Measurements from ENCODE around the gene DPH6.
A peak's percentile ranks its signal among the peaks of the same experiment; 100 is the strongest.
"Not testable (repeated sequence)": the region's sequence is repeated elsewhere in the genome, so short reads cannot be mapped to it uniquely, and the experiment has no call there.

The DPH6 gene, protein sequence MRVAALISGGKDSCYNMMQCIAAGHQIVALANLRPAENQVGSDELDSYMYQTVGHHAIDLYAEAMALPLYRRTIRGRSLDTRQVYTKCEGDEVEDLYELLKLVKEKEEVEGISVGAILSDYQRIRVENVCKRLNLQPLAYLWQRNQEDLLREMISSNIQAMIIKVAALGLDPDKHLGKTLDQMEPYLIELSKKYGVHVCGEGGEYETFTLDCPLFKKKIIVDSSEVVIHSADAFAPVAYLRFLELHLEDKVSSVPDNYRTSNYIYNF

GRCh38 chr15:35545824-35546510, at the start of gene DPH6:
DPH6 (minus strand) TSS chr15:35546165; CDS start chr15:35546141, 24 bp downstream.
- Histone ChIP-seq H3K4me3 (ENCODE audit: low read length) (peak within 1 kb of the TSS; percentile 86), H3K27me3 (ENCODE audit: insufficient read depth, low read length) (no peaks in the 10 kb centered on the region), H3K9ac (ENCODE audit: low read depth, low read length) (peak within 1 kb of the TSS; percentile 85), H3K9me3 (ENCODE audit: insufficient read depth, low read depth, low read length) (no peaks in the 10 kb centered on the region), H3K27ac (ENCODE audit: low read length) (peak within 1 kb of the TSS; percentile 87), H3K36me3 (ENCODE audit: insufficient read depth, low read depth, low read length) (no peaks in the 10 kb centered on the region), H3K4me1 (ENCODE audit: insufficient read depth, low read length) (peaks cover 42% of the 10 kb centered on the region)

DNA sequence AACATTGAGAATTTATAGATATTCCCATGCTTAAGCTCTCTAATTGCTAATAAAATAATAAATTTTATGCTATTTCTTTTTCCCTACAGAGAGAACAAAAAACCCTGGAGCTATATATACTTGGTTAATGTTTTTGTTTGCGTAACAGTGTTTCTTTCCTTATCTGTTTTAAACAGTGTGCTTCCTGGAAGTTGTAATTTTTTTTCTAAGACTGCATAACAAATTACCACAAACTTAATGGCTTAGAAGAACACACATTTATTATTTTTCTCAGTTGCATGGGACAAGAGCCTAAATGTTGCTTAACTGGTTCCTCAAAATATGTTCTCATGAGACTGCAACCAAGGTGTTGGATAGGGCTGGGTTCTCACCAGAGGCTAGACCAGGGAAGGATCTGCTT, 49.7 kb upstream of the DPH6 start:
- H3K9ac ChIP-seq (ENCODE audit: low read depth, low read length) = no peak overlapping the region
- no peaks in the 10 kb centered on the region for H3K4me1 ChIP-seq (ENCODE audit: insufficient read depth, low read length)
- no peaks in the 10 kb centered on the region for H3K36me3 ChIP-seq (ENCODE audit: insufficient read depth, low read depth, low read length)
- H3K27me3 ChIP-seq (ENCODE audit: insufficient read depth, low read length) = no peaks in the 10 kb centered on the region
- H3K9me3 ChIP-seq (ENCODE audit: insufficient read depth, low read depth, low read length) = no peaks in the 10 kb centered on the region; the same call in 1 of the 2 replicates
- H3K4me3 ChIP-seq (ENCODE audit: low read length) = no peak overlapping the region
- no peak overlapping the region for H3K27ac ChIP-seq (ENCODE audit: low read length)

GRCh38 chr15:35591987-35592386, 46.0 kb upstream of the DPH6 start:
- H3K4me3 ChIP-seq (ENCODE audit: low read length); H3K4me1 ChIP-seq (ENCODE audit: insufficient read depth, low read length); H3K27ac ChIP-seq (ENCODE audit: low read length); H3K9me3 ChIP-seq (ENCODE audit: insufficient read depth, low read depth, low read length); H3K27me3 ChIP-seq (ENCODE audit: insufficient read depth, low read length); H3K9ac ChIP-seq (ENCODE audit: low read depth, low read length); H3K36me3 ChIP-seq (ENCODE audit: insufficient read depth, low read depth, low read length): not testable (repeated sequence)

DNA sequence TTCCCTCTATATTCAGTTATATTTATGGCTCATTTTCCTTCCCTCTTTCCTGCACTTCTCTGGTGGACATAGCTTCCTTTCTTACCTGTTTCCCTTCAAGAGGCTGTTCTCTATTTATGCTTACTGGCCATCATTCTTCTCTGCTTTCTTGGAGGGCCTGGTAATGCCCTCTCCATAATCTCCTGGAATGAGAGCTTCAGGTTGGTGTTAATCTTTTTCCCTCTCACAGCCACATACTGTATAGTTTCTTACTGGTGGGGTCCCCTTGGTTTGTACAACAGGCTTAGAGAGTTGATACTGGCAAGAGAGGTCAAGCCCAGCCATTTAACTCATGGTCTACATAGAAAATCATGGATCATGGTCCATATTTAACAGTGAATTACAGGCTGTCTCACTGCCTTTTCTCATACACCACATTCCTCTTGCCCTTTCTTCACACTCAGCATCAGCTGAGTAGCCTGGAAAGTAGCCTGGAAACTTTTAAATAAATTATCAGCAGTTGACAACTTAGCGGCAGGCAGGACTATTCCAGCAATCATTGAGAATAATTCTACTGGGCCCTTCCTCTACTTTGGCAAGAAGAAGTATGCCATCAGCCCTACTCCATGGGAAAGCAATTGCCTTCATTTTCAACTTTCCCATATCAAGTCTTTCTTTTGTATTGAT, 38.0 kb upstream of the DPH6 start:
- no peak overlapping the region for H3K9ac ChIP-seq (ENCODE audit: low read depth, low read length)
- H3K27me3 ChIP-seq (ENCODE audit: insufficient read depth, low read length) = no peaks in the 10 kb centered on the region
- no peaks in the 10 kb centered on the region for H3K36me3 ChIP-seq (ENCODE audit: insufficient read depth, low read depth, low read length)
- no peak overlapping the region for H3K4me3 ChIP-seq (ENCODE audit: low read length)
- no peaks in the 10 kb centered on the region for H3K9me3 ChIP-seq (ENCODE audit: insufficient read depth, low read depth, low read length)
- peaks cover 3% of the 10 kb centered on the region; the same call in 1 of the 2 replicates for H3K4me1 ChIP-seq (ENCODE audit: insufficient read depth, low read length)
- no peak overlapping the region for H3K27ac ChIP-seq (ENCODE audit: low read length)

GRCh38 chr15:35580606-35581005, 34.6 kb upstream of the DPH6 start:
- H3K36me3 ChIP-seq (ENCODE audit: insufficient read depth, low read depth, low read length) = no peaks in the 10 kb centered on the region
- H3K9me3 ChIP-seq (ENCODE audit: insufficient read depth, low read depth, low read length) = no peaks in the 10 kb centered on the region
- H3K27me3 ChIP-seq (ENCODE audit: insufficient read depth, low read length) = no peaks in the 10 kb centered on the region
- no peak overlapping the region for H3K9ac ChIP-seq (ENCODE audit: low read depth, low read length)
- H3K4me3 ChIP-seq (ENCODE audit: low read length) = no peak overlapping the region
- H3K4me1 ChIP-seq (ENCODE audit: insufficient read depth, low read length) = no peaks in the 10 kb centered on the region
- no peak overlapping the region for H3K27ac ChIP-seq (ENCODE audit: low read length)

- no peak overlapping the region for H3K4me3 ChIP-seq (ENCODE audit: low read length)
- no peaks in the 10 kb centered on the region for H3K36me3 ChIP-seq (ENCODE audit: insufficient read depth, low read depth, low read length)
- no peaks in the 10 kb centered on the region for H3K9me3 ChIP-seq (ENCODE audit: insufficient read depth, low read depth, low read length)
- peaks cover 2% of the 10 kb centered on the region; the same call in 1 of the 2 replicates for H3K4me1 ChIP-seq (ENCODE audit: insufficient read depth, low read length)
- H3K9ac ChIP-seq (ENCODE audit: low read depth, low read length) = no peak overlapping the region
- no peak overlapping the region for H3K27ac ChIP-seq (ENCODE audit: low read length)
- no peaks in the 10 kb centered on the region for H3K27me3 ChIP-seq (ENCODE audit: insufficient read depth, low read length)
These were observed 21.4 kb upstream of the DPH6 start for GRCh38 chr15:35567392-35567791.

GRCh38 chr15:35566991-35567390, 21.0 kb upstream of the DPH6 start:
- Histone ChIP-seq H3K4me1 (ENCODE audit: insufficient read depth, low read length) (no peaks in the 10 kb centered on the region; the same call in 1 of the 2 replicates), H3K4me3 (ENCODE audit: low read length) (no peak overlapping the region), H3K27ac (ENCODE audit: low read length) (no peak overlapping the region), H3K9me3 (ENCODE audit: insufficient read depth, low read depth, low read length) (no peaks in the 10 kb centered on the region), H3K9ac (ENCODE audit: low read depth, low read length) (no peak overlapping the region), H3K27me3 (ENCODE audit: insufficient read depth, low read length) (no peaks in the 10 kb centered on the region), H3K36me3 (ENCODE audit: insufficient read depth, low read depth, low read length) (no peaks in the 10 kb centered on the region)

DNA sequence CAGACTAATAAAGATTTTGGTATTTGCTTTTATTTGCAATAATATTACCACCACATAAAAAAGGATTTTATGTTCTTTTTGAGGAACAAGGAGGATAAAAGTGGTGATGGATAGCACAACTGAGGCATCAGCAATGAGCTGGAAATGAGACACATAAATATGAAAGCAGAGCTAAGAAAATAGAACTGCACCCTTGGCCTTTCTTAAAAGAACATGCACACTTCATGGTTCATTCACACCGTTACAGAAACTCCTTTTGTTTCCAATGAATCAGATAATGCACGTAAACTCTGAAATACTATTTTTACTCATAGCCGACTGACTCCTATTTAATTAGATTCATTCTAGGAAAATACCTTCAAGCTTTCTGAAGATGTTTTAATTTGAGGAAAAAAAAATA, 19.9 kb upstream of the DPH6 start:
- no peak overlapping the region for H3K27ac ChIP-seq (ENCODE audit: low read length)
- H3K4me1 ChIP-seq (ENCODE audit: insufficient read depth, low read length) = no peaks in the 10 kb centered on the region
- H3K36me3 ChIP-seq (ENCODE audit: insufficient read depth, low read depth, low read length) = no peaks in the 10 kb centered on the region
- no peaks in the 10 kb centered on the region for H3K9me3 ChIP-seq (ENCODE audit: insufficient read depth, low read depth, low read length)
- H3K9ac ChIP-seq (ENCODE audit: low read depth, low read length) = no peak overlapping the region
- no peaks in the 10 kb centered on the region for H3K27me3 ChIP-seq (ENCODE audit: insufficient read depth, low read length)
- no peak overlapping the region for H3K4me3 ChIP-seq (ENCODE audit: low read length)

GRCh38 chr15:35562641-35563040, 16.7 kb upstream of the DPH6 start:
- no peaks in the 10 kb centered on the region for H3K4me1 ChIP-seq (ENCODE audit: insufficient read depth, low read length)

GRCh38 chr15:35561308-35561707, 15.3 kb upstream of the DPH6 start:
- no peaks in the 10 kb centered on the region for H3K9me3 ChIP-seq (ENCODE audit: insufficient read depth, low read depth, low read length)
- no peaks in the 10 kb centered on the region for H3K27me3 ChIP-seq (ENCODE audit: insufficient read depth, low read length)
- no peak overlapping the region for H3K4me3 ChIP-seq (ENCODE audit: low read length)
- H3K27ac ChIP-seq (ENCODE audit: low read length) = no peak overlapping the region
- no peaks in the 10 kb centered on the region for H3K36me3 ChIP-seq (ENCODE audit: insufficient read depth, low read depth, low read length)
- H3K9ac ChIP-seq (ENCODE audit: low read depth, low read length) = no peak overlapping the region
- H3K4me1 ChIP-seq (ENCODE audit: insufficient read depth, low read length) = no peaks in the 10 kb centered on the region

More at GRCh38 chr15:35562641-35563040, 16.7 kb upstream of the DPH6 start:
- H3K27me3 ChIP-seq (ENCODE audit: insufficient read depth, low read length) = no peaks in the 10 kb centered on the region
- H3K9ac ChIP-seq (ENCODE audit: low read depth, low read length) = no peak overlapping the region
- no peak overlapping the region for H3K4me3 ChIP-seq (ENCODE audit: low read length)
- no peaks in the 10 kb centered on the region for H3K36me3 ChIP-seq (ENCODE audit: insufficient read depth, low read depth, low read length)
- no peaks in the 10 kb centered on the region for H3K9me3 ChIP-seq (ENCODE audit: insufficient read depth, low read depth, low read length)
- no peak overlapping the region for H3K27ac ChIP-seq (ENCODE audit: low read length)

DNA sequence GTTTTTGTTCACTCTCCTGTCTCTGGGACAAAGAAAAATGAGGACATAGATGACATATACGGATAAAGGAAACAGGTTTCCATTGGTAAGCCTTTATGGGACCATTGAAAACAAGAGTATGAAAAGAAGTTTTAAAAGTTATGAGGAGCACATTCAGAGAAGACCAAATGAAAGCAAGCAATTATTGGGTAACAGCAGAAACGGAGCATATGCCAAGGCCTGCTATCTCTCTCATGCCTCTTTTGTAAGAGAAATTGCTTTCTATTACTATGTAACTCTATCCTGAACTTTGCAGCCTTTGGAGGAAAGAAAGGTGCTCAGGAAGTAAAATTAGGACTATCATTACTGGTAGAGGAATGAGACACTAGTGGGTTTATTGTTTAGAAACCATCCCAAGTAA, 14.9 kb upstream of the DPH6 start:
- H3K9me3 ChIP-seq (ENCODE audit: insufficient read depth, low read depth, low read length) = no peaks in the 10 kb centered on the region
- no peak overlapping the region for H3K4me3 ChIP-seq (ENCODE audit: low read length)
- no peak overlapping the region for H3K27ac ChIP-seq (ENCODE audit: low read length)
- no peak overlapping the region for H3K9ac ChIP-seq (ENCODE audit: low read depth, low read length)
- no peaks in the 10 kb centered on the region for H3K36me3 ChIP-seq (ENCODE audit: insufficient read depth, low read depth, low read length)
- no peaks in the 10 kb centered on the region for H3K27me3 ChIP-seq (ENCODE audit: insufficient read depth, low read length)
- H3K4me1 ChIP-seq (ENCODE audit: insufficient read depth, low read length) = no peaks in the 10 kb centered on the region

- H3K36me3 ChIP-seq (ENCODE audit: insufficient read depth, low read depth, low read length) = no peaks in the 10 kb centered on the region
- no peak overlapping the region for H3K4me3 ChIP-seq (ENCODE audit: low read length)
- no peaks in the 10 kb centered on the region for H3K4me1 ChIP-seq (ENCODE audit: insufficient read depth, low read length)
- no peak overlapping the region for H3K9ac ChIP-seq (ENCODE audit: low read depth, low read length)
- no peak overlapping the region for H3K27ac ChIP-seq (ENCODE audit: low read length)
- no peaks in the 10 kb centered on the region for H3K9me3 ChIP-seq (ENCODE audit: insufficient read depth, low read depth, low read length)
- H3K27me3 ChIP-seq (ENCODE audit: insufficient read depth, low read length) = no peaks in the 10 kb centered on the region
These were observed 14.3 kb upstream of the DPH6 start for GRCh38 chr15:35560258-35560657.
